Trophoblast cell (in vitro differentiated cells and primary cell): Measurements from ENCODE around the gene USP24.

Experiments used
- DNase-seq, 2 donors: peaks; one replicate each; pipeline ENCODE4 v3.0.0-alpha.2; 2016
- H2AFZ ChIP-seq: 2 replicates; pipeline ENCODE4 v1.6.1; 2013; ENCODE audit warnings: low read length, moderate library complexity, mild to moderate bottlenecking; ENCODE audit not compliant: insufficient read depth, poor library complexity
- H2AK5ac ChIP-seq: 2 replicates; pipeline ENCODE4 v1.6.1; 2013; ENCODE audit warnings: mild to moderate bottlenecking, low read length
- H2BK120ac ChIP-seq: 2 replicates; pipeline ENCODE4 v1.6.1; 2013; ENCODE audit warnings: low read length, mild to moderate bottlenecking, moderate library complexity; ENCODE audit not compliant: insufficient read depth, poor library complexity
- H2BK12ac ChIP-seq: 2 replicates; pipeline ENCODE4 v1.6.1; 2013; ENCODE audit warnings: mild to moderate bottlenecking, low read length, moderate library complexity
- H2BK5ac ChIP-seq: 2 replicates; pipeline ENCODE4 v1.6.1; 2013; ENCODE audit warnings: low read length, low read depth, moderate library complexity, mild to moderate bottlenecking; ENCODE audit not compliant: poor library complexity
- H3K14ac ChIP-seq: 2 replicates; pipeline ENCODE4 v1.6.1; 2013; ENCODE audit warnings: mild to moderate bottlenecking, low read length
- H3K18ac ChIP-seq: 2 replicates; pipeline ENCODE4 v1.6.1; 2013; ENCODE audit warnings: mild to moderate bottlenecking, low read length
- H3K23ac ChIP-seq: 2 replicates; pipeline ENCODE4 v1.6.1; 2013; ENCODE audit warnings: low read length
- H3K27ac ChIP-seq: 2 replicates; pipeline ENCODE4 v1.5.1; 2013; ENCODE audit warnings: low read depth, mild to moderate bottlenecking, inconsistent platforms, low read length, moderate library complexity
- H3K27me3 ChIP-seq: 2 replicates; pipeline ENCODE4 v1.6.1; 2013; ENCODE audit warnings: inconsistent platforms, mild to moderate bottlenecking, low read length, moderate library complexity; ENCODE audit not compliant: insufficient read depth
- H3K36me3 ChIP-seq, 2 experiments: 1 replicate in 1 of 2; 2 replicates in 1 of 2; pipeline ENCODE4 v1.6.1; 2013; ENCODE audit warnings: low read length in 2 of 2, mild to moderate bottlenecking in 2 of 2, moderate library complexity in 1 of 2; ENCODE audit not compliant: insufficient read depth in 2 of 2, control insufficient read depth in 1 of 2
- H3K4ac ChIP-seq: 2 replicates; pipeline ENCODE4 v1.6.1; 2013; ENCODE audit warnings: low read depth, mild to moderate bottlenecking, low read length, moderate library complexity
- H3K4me1 ChIP-seq, 2 experiments: 1 replicate in 1 of 2; 2 replicates in 1 of 2; pipeline ENCODE4 v1.6.1; 2013; ENCODE audit warnings: low read length in 2 of 2, mild to moderate bottlenecking in 2 of 2, moderate library complexity in 1 of 2; ENCODE audit not compliant: insufficient read depth in 2 of 2, control insufficient read depth in 1 of 2
- H3K4me2 ChIP-seq: 2 replicates; pipeline ENCODE4 v1.6.1; 2013; ENCODE audit warnings: inconsistent platforms, mild to moderate bottlenecking, low read length, moderate library complexity
- H3K4me3 ChIP-seq: 2 replicates; pipeline ENCODE4 v1.5.1; 2013; ENCODE audit warnings: mild to moderate bottlenecking, low read depth, low read length, inconsistent platforms
- H3K79me1 ChIP-seq: one replicate; pipeline ENCODE4 v1.6.1; 2013; ENCODE audit warnings: low read length
- H3K79me2 ChIP-seq: 2 replicates; pipeline ENCODE4 v1.6.1; 2013; ENCODE audit warnings: low read length, mild to moderate bottlenecking; ENCODE audit not compliant: control insufficient read depth, insufficient read depth, poor library complexity
- H3K9ac ChIP-seq: 2 replicates; pipeline ENCODE4 v1.6.1; 2013; ENCODE audit warnings: mild to moderate bottlenecking, low read length
- H3K9me3 ChIP-seq: 2 replicates; pipeline ENCODE4 v1.6.1; 2013; ENCODE audit warnings: low read depth, mild to moderate bottlenecking, control low read depth, inconsistent platforms, low read length; ENCODE audit not compliant: insufficient read depth
- H4K12ac ChIP-seq: 2 replicates; pipeline ENCODE4 v1.6.1; 2013; ENCODE audit warnings: low read depth, mild to moderate bottlenecking, low read length, moderate library complexity
- H4K8ac ChIP-seq: 2 replicates; pipeline ENCODE4 v1.6.1; 2013; ENCODE audit warnings: low read depth, mild to moderate bottlenecking, low read length, moderate library complexity
- H4K91ac ChIP-seq: one replicate; pipeline ENCODE4 v1.6.1; 2013; ENCODE audit warnings: low read depth, mild to moderate bottlenecking, low read length, moderate library complexity
- WGBS: extraction: QIAGEN DNeasy Blood & Tissue Kit; methylation state at CpG from one replicate; pipeline ENCODE4 v1.1.7; 2013; ENCODE audit warnings: missing lambda C conversion rate; ENCODE audit not compliant: insufficient read length, insufficient coverage; ENCODE audit errors: extremely low coverage; 5-methylcytosine and 5-hydroxymethylcytosine counted together

USP24 gene

GRCh38 chr1:55148676-55149075 lies 66.5 kb downstream of the USP24 start:
- no peak overlapping the region for H2BK5ac ChIP-seq
- H3K14ac ChIP-seq, result no peak overlapping the region
- H4K91ac ChIP-seq, result no peak overlapping the region
- no peak overlapping the region for H3K23ac ChIP-seq
- no peak overlapping the region for H2BK12ac ChIP-seq
- peaks cover 3 to 10% of the 10 kb centered on the region in 2 experiments for H3K36me3 ChIP-seq
- no peaks in the 10 kb centered on the region for H3K27me3 ChIP-seq
- no peak overlapping the region for H2BK120ac ChIP-seq
- H4K8ac ChIP-seq, result no peak overlapping the region
- no peaks in the 10 kb centered on the region for H3K79me1 ChIP-seq
- H2AK5ac ChIP-seq, result no peak overlapping the region
- H3K4me1 ChIP-seq, result no peaks in the 10 kb centered on the region
- no peak overlapping the region for H3K4ac ChIP-seq
- no peak overlapping the region for H3K18ac ChIP-seq
- no peak overlapping the region for H3K27ac ChIP-seq
- no peaks in the 10 kb centered on the region for H3K79me2 ChIP-seq
- H3K4me2 ChIP-seq, result no peak overlapping the region
- H3K9me3 ChIP-seq, result no peaks in the 10 kb centered on the region
- H2AFZ ChIP-seq, result no peak overlapping the region
- no peak for DNase-seq
- H3K4me3 ChIP-seq, result no peak overlapping the region
- H3K9ac ChIP-seq, result no peak overlapping the region
- no peak overlapping the region for H4K12ac ChIP-seq

- Histone ChIP-seq H3K27ac (no peak overlapping the region), H3K4ac (no peak overlapping the region), H2BK5ac (no peak overlapping the region), H4K8ac (no peak overlapping the region), H3K79me1 (no peaks in the 10 kb centered on the region), H3K23ac (no peak overlapping the region), H3K14ac (no peak overlapping the region), H2BK12ac (no peak overlapping the region), H3K4me2 (no peak overlapping the region), H3K79me2 (no peaks in the 10 kb centered on the region), H2AFZ (no peak overlapping the region), H3K36me3 (peaks cover 7 to 8% of the 10 kb centered on the region in 2 experiments), H3K27me3 (no peaks in the 10 kb centered on the region), H3K4me3 (no peak overlapping the region), H3K9me3 (no peaks in the 10 kb centered on the region), H4K12ac (no peak overlapping the region), H2BK120ac (no peak overlapping the region), H2AK5ac (no peak overlapping the region), H4K91ac (no peak overlapping the region), H3K18ac (no peak overlapping the region), H3K4me1 (no peaks in the 10 kb centered on the region), H3K9ac (no peak overlapping the region)
- no peak for DNase-seq
- WGBS, result no CpG with 5 or more reads among the region's 8 CpGs
Observed at GRCh38 chr1:55147524-55147923, 67.6 kb downstream of the USP24 start.

- H4K8ac ChIP-seq, result no peak overlapping the region
- H3K9me3 ChIP-seq, result no peaks in the 10 kb centered on the region
- no peak overlapping the region for H3K4me3 ChIP-seq
- no peak overlapping the region for H2AK5ac ChIP-seq
- WGBS, result no CpG with 5 or more reads among the region's 2 CpGs
- no peaks in the 10 kb centered on the region for H3K79me1 ChIP-seq
- no peak overlapping the region for H3K9ac ChIP-seq
- H3K18ac ChIP-seq, result no peak overlapping the region
- no peak overlapping the region for H3K27ac ChIP-seq
- no peaks in the 10 kb centered on the region for H3K4me1 ChIP-seq
- H2BK120ac ChIP-seq, result no peak overlapping the region
- no peak overlapping the region for H2AFZ ChIP-seq
- no peak overlapping the region for H2BK12ac ChIP-seq
- no peak overlapping the region for H3K14ac ChIP-seq
- DNase-seq, result no peak
- H3K23ac ChIP-seq, result no peak overlapping the region
- no peak overlapping the region for H4K12ac ChIP-seq
- peaks cover 7 to 8% of the 10 kb centered on the region in 2 experiments for H3K36me3 ChIP-seq
- no peaks in the 10 kb centered on the region for H3K79me2 ChIP-seq
- no peaks in the 10 kb centered on the region for H3K27me3 ChIP-seq
- H4K91ac ChIP-seq, result no peak overlapping the region
- no peak overlapping the region for H3K4me2 ChIP-seq
- H3K4ac ChIP-seq, result no peak overlapping the region
- H2BK5ac ChIP-seq, result no peak overlapping the region
Observed at GRCh38 chr1:55146781-55147180, 68.4 kb downstream of the USP24 start.

DNA sequence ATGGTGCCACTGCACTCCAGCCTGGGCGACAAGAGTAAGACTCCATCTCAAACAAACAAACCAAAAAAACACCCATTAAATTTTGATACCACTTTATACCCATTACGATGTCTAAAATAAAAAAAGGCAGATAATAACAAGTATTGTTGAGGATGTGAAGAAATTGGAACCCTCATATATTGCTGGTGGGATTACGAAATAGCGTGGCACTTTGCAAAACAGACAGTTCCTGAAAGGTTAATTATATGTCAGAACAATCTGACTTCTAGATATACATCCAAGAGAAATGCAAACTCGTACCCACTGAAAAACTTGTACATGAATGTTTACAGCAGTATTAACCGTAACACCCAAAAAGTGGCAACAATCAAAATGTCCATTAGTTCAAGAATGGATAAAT lies 70.3 kb downstream of the USP24 start:
- no peak overlapping the region for H3K18ac ChIP-seq

More for the DNA sequence above, 70.3 kb downstream of the USP24 start:
- H3K27me3 ChIP-seq, result no peaks in the 10 kb centered on the region
- H3K27ac ChIP-seq, result no peak overlapping the region
- no peak overlapping the region for H3K4me3 ChIP-seq
- H2AK5ac ChIP-seq, result no peak overlapping the region
- H3K79me1 ChIP-seq, result no peaks in the 10 kb centered on the region
- H3K4me2 ChIP-seq, result no peak overlapping the region
- H3K14ac ChIP-seq, result no peak overlapping the region
- no peak overlapping the region for H3K4ac ChIP-seq
- no peaks in the 10 kb centered on the region for H3K9me3 ChIP-seq
- no peak for DNase-seq
- no peak overlapping the region for H4K8ac ChIP-seq
- H3K36me3 ChIP-seq, result peaks cover 8 to 12% of the 10 kb centered on the region in 2 experiments
- H2AFZ ChIP-seq, result no peak overlapping the region
- no peak overlapping the region for H4K12ac ChIP-seq
- H2BK5ac ChIP-seq, result no peak overlapping the region
- no peaks in the 10 kb centered on the region for H3K4me1 ChIP-seq
- H2BK12ac ChIP-seq, result no peak overlapping the region
- H3K79me2 ChIP-seq, result no peaks in the 10 kb centered on the region
- H4K91ac ChIP-seq, result no peak overlapping the region
- no peak overlapping the region for H3K9ac ChIP-seq
- H2BK120ac ChIP-seq, result no peak overlapping the region
- WGBS, result no CpG with 5 or more reads among the region's 6 CpGs
- H3K23ac ChIP-seq, result no peak overlapping the region
